Fibroblast of lung (primary cell): ENCODE results near the gene SDK1. TPM values are rescaled to one million over a fixed set of nuclear protein-coding genes. Genes with fewer than 3 reads are reported as not detected.
A peak's percentile ranks its signal among the peaks of the same experiment; 100 is the strongest.

ENCODE experiments used
- DNase-seq, 2 donors: peaks; one replicate each; pipeline versions ENCODE4 v3.0.0 to v3.0.0-alpha.2; 2010; ENCODE audit warnings: low read depth in 2 of 2
- H2AFZ ChIP-seq: 2 replicates; pipeline ENCODE4 v1.5.1; 2012; ENCODE audit warnings: low read length, control low read depth, inconsistent platforms
- H3K27ac ChIP-seq: 2 replicates; pipeline ENCODE4 v1.5.1; 2011; ENCODE audit warnings: low read length, control low read depth; ENCODE audit not compliant: insufficient read depth
- H3K27me3 ChIP-seq: 2 replicates; pipeline ENCODE4 v1.5.1; 2011; ENCODE audit warnings: mild to moderate bottlenecking, low read length; ENCODE audit not compliant: control insufficient read depth, insufficient read depth
- H3K36me3 ChIP-seq: 2 replicates; pipeline ENCODE4 v1.5.1; 2011; ENCODE audit warnings: low read length; ENCODE audit not compliant: control insufficient read depth, insufficient read depth
- H3K4me1 ChIP-seq: 2 replicates; pipeline ENCODE4 v1.5.1; 2011; ENCODE audit warnings: low read length; ENCODE audit not compliant: control insufficient read depth, insufficient read depth; ENCODE audit errors: extremely low read depth
- H3K4me2 ChIP-seq: 2 replicates; pipeline ENCODE4 v1.5.1; 2011; ENCODE audit warnings: low read length, control low read depth; ENCODE audit not compliant: insufficient read depth; ENCODE audit errors: extremely low read depth
- H3K4me3 ChIP-seq, 4 experiments: fragments of 200-600 bp in 1 of 4; sonication (generic) in 1 of 4; replicated peaks in 1 of 4; 2 replicates each; pipeline ENCODE4 v1.5.1; 2011 to 2016; ENCODE audit warnings: low read length in 4 of 4, low read depth in 3 of 4, mild to moderate bottlenecking in 3 of 4, control low read depth in 2 of 4, inconsistent platforms in 1 of 4, mixed read lengths in 1 of 4; ENCODE audit not compliant: insufficient read depth in 1 of 4; ENCODE audit errors: control extremely low read depth in 1 of 4
- H3K79me2 ChIP-seq: 2 replicates; pipeline ENCODE4 v1.5.1; 2012; ENCODE audit warnings: mild to moderate bottlenecking, low read length, inconsistent platforms; ENCODE audit not compliant: control insufficient read depth, insufficient read depth
- H3K9ac ChIP-seq: 2 replicates; pipeline ENCODE4 v1.5.1; 2011; ENCODE audit warnings: mild to moderate bottlenecking, low read length, control low read depth; ENCODE audit not compliant: insufficient read depth
- H3K9me3 ChIP-seq: 2 replicates; pipeline ENCODE4 v1.5.1; 2012; ENCODE audit warnings: low read depth, low read length; ENCODE audit not compliant: control insufficient read depth, insufficient read depth
- H4K20me1 ChIP-seq: 2 replicates; pipeline ENCODE4 v1.5.1; 2011; ENCODE audit warnings: low read length; ENCODE audit not compliant: control insufficient read depth, insufficient read depth; ENCODE audit errors: extremely low read depth
- CTCF ChIP-seq, 2 donors: IDR thresholded peaks in 1 of 2; conservative IDR thresholded peaks in 1 of 2; 1 replicate in 1 of 2; 2 replicates in 1 of 2; pipeline ENCODE4 v1.5.1; 2011 to 2012; ENCODE audit warnings: low read length in 2 of 2, control low read depth in 1 of 2, inconsistent platforms in 1 of 2, low read depth in 1 of 2, mild to moderate bottlenecking in 1 of 2
- EZH2 ChIP-seq: IDR thresholded peaks from 2 replicates; pipeline ENCODE4 v1.5.1; 2012; ENCODE audit warnings: low read length, control low read depth, mild to moderate bottlenecking; ENCODE audit errors: missing control alignments
- polyA plus RNA-seq, 2 donors: library from polyadenylated mRNA; depleted of rRNA in 1 of 2; stranded (reverse) in 1 of 2; unstranded in 1 of 2; fragments of >200 nt; gene quantifications; 2 replicates each; pipeline ENCODE4 v1.2.1, GENCODE V29; 2011 to 2012; ENCODE audit warnings: missing spikeins in 1 of 2
- total RNA-seq: library from RNA; depleted of rRNA; stranded (reverse); fragments of >200 nt; gene quantifications from 2 replicates; pipeline ENCODE4 v1.2.1, GENCODE V29; 2014

The SDK1 gene
- total and polyA plus RNA-seq, 2 donors (not counting 1 experiment from before 2014, with no cell fraction given), result 1.0 to 8.6 TPM

- H3K9me3 ChIP-seq, result no peaks in the 10 kb centered on the region
- DNase-seq, result no peak
- H2AFZ ChIP-seq, result no peak overlapping the region
Measured at GRCh38 chr7:4281231-4281993, 980.4 kb downstream of the SDK1 start.

GRCh38 chr7:4282434-4283223, 981.6 kb downstream of the SDK1 start:
- H3K4me2 ChIP-seq, result no peak overlapping the region
- H3K27ac ChIP-seq, result no peak overlapping the region
- H3K9me3 ChIP-seq, result no peaks in the 10 kb centered on the region
- no peak overlapping the region for H3K9ac ChIP-seq
- H3K36me3 ChIP-seq, result no peaks in the 10 kb centered on the region
- DNase-seq, result peak in 1 of 2 donors; percentile 67
- no peaks in the 10 kb centered on the region for H3K79me2 ChIP-seq
- no peaks in the 10 kb centered on the region for H3K4me1 ChIP-seq
- H2AFZ ChIP-seq, result no peak overlapping the region
- H3K4me3 ChIP-seq, result no peak overlapping the region
- H4K20me1 ChIP-seq, result no peaks in the 10 kb centered on the region
- TF ChIP-seq CTCF (conservative IDR thresholded peaks at IDR 0.05 in 1 of 2, IDR thresholded peaks at IDR 0.05 in 1 of 2; ENCODE audit: low read depth in 1 of 2, low read length in 2 of 2) (no peak), EZH2 (no peak)
- no peaks in the 10 kb centered on the region for H3K27me3 ChIP-seq

More at GRCh38 chr7:4281231-4281993, 980.4 kb downstream of the SDK1 start:
- Histone ChIP-seq H3K4me3 (no peak overlapping the region), H3K4me2 (no peak overlapping the region), H3K9ac (no peak overlapping the region), H3K27me3 (no peaks in the 10 kb centered on the region), H3K4me1 (no peaks in the 10 kb centered on the region), H3K36me3 (no peaks in the 10 kb centered on the region), H4K20me1 (no peaks in the 10 kb centered on the region), H3K79me2 (no peaks in the 10 kb centered on the region), H3K27ac (no peak overlapping the region)
- TF ChIP-seq CTCF (conservative IDR thresholded peaks at IDR 0.05 in 1 of 2, IDR thresholded peaks at IDR 0.05 in 1 of 2; ENCODE audit: low read depth in 1 of 2, low read length in 2 of 2) (no peak), EZH2 (no peak)

- Histone ChIP-seq H3K27ac (no peak overlapping the region), H3K4me2 (no peak overlapping the region), H3K9ac (no peak overlapping the region), H4K20me1 (no peaks in the 10 kb centered on the region), H3K4me1 (no peaks in the 10 kb centered on the region), H2AFZ (no peak overlapping the region), H3K36me3 (no peaks in the 10 kb centered on the region), H3K4me3 (peak overlapping the region in 1 of 4 experiments; percentile 46), H3K27me3 (no peaks in the 10 kb centered on the region), H3K79me2 (no peaks in the 10 kb centered on the region), H3K9me3 (no peaks in the 10 kb centered on the region)
- TF ChIP-seq CTCF (conservative IDR thresholded peaks at IDR 0.05 in 1 of 2, IDR thresholded peaks at IDR 0.05 in 1 of 2; ENCODE audit: low read depth in 1 of 2, low read length in 2 of 2) (peak in 1 of 2 donors; percentile 57), EZH2 (no peak)
- DNase-seq, result peak in 1 of 2 donors; percentile 62
Measured at GRCh38 chr7:4286351-4286750, 985.3 kb downstream of the SDK1 start.
